Motor neuron (in vitro differentiated cells): ENCODE results near the gene GLIPR1L2. TPM values are rescaled to one million over a fixed set of nuclear protein-coding genes. Genes with fewer than 3 reads are reported as not detected.

Source experiments
- total RNA-seq, 8 experiments: library from RNA; unstranded; fragments of 300-600 nt; gene quantifications; 2 replicates each; pipeline versions ENCODE4 v1.2.3 to v1.2.4, GENCODE V29; 2022

GLIPR1L2 gene
- total RNA-seq, 8 experiments from 2014 or later = 0.08 to 3.1 (median 0.38) TPM; not detected in 2

Other genes with a start within 250 kb of the GLIPR1L2 start
- 1 to 10 TPM in 4 of 8 experiments, under 1 TPM in 1, not detected in 3; 0.63 to 4.6 (median 1.1) TPM for gene KCNC2, start 181.2 kb upstream of the GLIPR1L2 start, total RNA-seq
- 10 to 100 TPM in 1 of 8 experiments, 1 to 10 TPM in 3, under 1 TPM in 4; 0.41 to 16.0 (median 3.0) TPM for gene CAPS2, start 60.8 kb upstream of the GLIPR1L2 start, total RNA-seq
- gene GLIPR1L1, start 56.4 kb upstream of the GLIPR1L2 start, total RNA-seq = 1 to 10 TPM in 1 of 8 experiments, under 1 TPM in 2, not detected in 5; 0.43 to 1.4 (median 0.81) TPM
- 10 to 100 TPM in 1 of 8 experiments, 1 to 10 TPM in 7; 1.1 to 26.1 (median 3.3) TPM for gene GLIPR1, start 89.7 kb downstream of the GLIPR1L2 start, total RNA-seq
- 10 to 100 TPM; 21.1 to 60.7 (median 33.4) TPM for gene KRR1, start 120.5 kb downstream of the GLIPR1L2 start, total RNA-seq